GM13977 (cell line): Measurements from ENCODE around the gene GPC4.

ENCODE experiments used
- DNase-seq: peaks from one replicate; pipeline ENCODE4 v3.0.0; 2012; ENCODE audit warnings: low spot score
- CTCF ChIP-seq: IDR thresholded peaks from 2 replicates; pipeline ENCODE4 v1.5.1; 2012; ENCODE audit warnings: mild to moderate bottlenecking, control low read depth; ENCODE audit not compliant: insufficient read depth; ENCODE audit errors: extremely low read depth, missing control alignments
- in situ Hi-C: fragments of 300-500 bp; cut with MboI; formaldehyde crosslinking; loops from one replicate; pipeline ENCODE4 v1.12.0; 2022; ENCODE audit warnings: low sequenced_read_pairs, low pct_unique_long_range_greater_than_20kb, mixed read lengths, inconsistent platforms; ENCODE audit not compliant: unreplicated experiment

Gene GPC4

GRCh38 chrX:133373386-133374079 is 41.8 kb downstream of the GPC4 start:
- in situ Hi-C loops = no loop called here
- DNase-seq = no peak

GRCh38 chrX:133370696-133371275 is 44.5 kb downstream of the GPC4 start:
- DNase-seq = no peak
- no peak for TF ChIP-seq CTCF
- in situ Hi-C loops = no loop called here

More at GRCh38 chrX:133373386-133374079, 41.8 kb downstream of the GPC4 start:
- no peak for TF ChIP-seq CTCF

- no peak for DNase-seq
- TF ChIP-seq CTCF = no peak
- in situ Hi-C loops = no loop called here
These were observed 46.2 kb downstream of the GPC4 start for GRCh38 chrX:133369065-133369464.

GRCh38 chrX:133366735-133367134 is 48.6 kb downstream of the GPC4 start:
- in situ Hi-C loops = no loop called here

GRCh38 chrX:133365871-133366611 is 49.2 kb downstream of the GPC4 start:
- in situ Hi-C loops = no loop called here
- no peak for DNase-seq
- TF ChIP-seq CTCF = no peak

More at GRCh38 chrX:133366735-133367134, 48.6 kb downstream of the GPC4 start:
- DNase-seq = no peak
- no peak for TF ChIP-seq CTCF

GRCh38 chrX:133364865-133365264 is 50.4 kb downstream of the GPC4 start:
- no peak for DNase-seq
- no peak for TF ChIP-seq CTCF
- in situ Hi-C loops = no loop called here
